Neuron (in vitro differentiated cells): ENCODE results near the gene PLXNA4.

Experiments
- H2AFZ ChIP-seq: one replicate; pipeline ENCODE4 v1.6.1; 2013; ENCODE audit warnings: low read depth, mild to moderate bottlenecking, inconsistent platforms, low read length, moderate library complexity
- H3K27me3 ChIP-seq: one replicate; pipeline ENCODE4 v1.6.1; 2013; ENCODE audit warnings: low read length; ENCODE audit not compliant: insufficient read depth
- H3K36me3 ChIP-seq: one replicate; pipeline ENCODE4 v1.6.1; 2013; ENCODE audit warnings: low read length; ENCODE audit not compliant: insufficient read depth
- H3K4me1 ChIP-seq: one replicate; pipeline ENCODE4 v1.6.1; 2013; ENCODE audit warnings: low read length; ENCODE audit not compliant: insufficient read depth
- H3K4me3 ChIP-seq: 2 replicates; pipeline ENCODE4 v1.5.1; 2013; ENCODE audit warnings: mild to moderate bottlenecking, low read length, moderate library complexity
- H3K9me3 ChIP-seq: one replicate; pipeline ENCODE4 v1.6.1; 2013; ENCODE audit warnings: low read length

The PLXNA4 gene

GRCh38 chr7:132533916-132534315 lies 42.4 kb downstream of the PLXNA4 start:
- no peaks in the 10 kb centered on the region for H3K36me3 ChIP-seq
- no peaks in the 10 kb centered on the region for H3K4me1 ChIP-seq
- no peak overlapping the region for H2AFZ ChIP-seq
- no peaks in the 10 kb centered on the region for H3K27me3 ChIP-seq
- H3K9me3 ChIP-seq, result no peaks in the 10 kb centered on the region
- no peak overlapping the region for H3K4me3 ChIP-seq

- Histone ChIP-seq H3K9me3 (no peaks in the 10 kb centered on the region), H3K27me3 (no peaks in the 10 kb centered on the region), H3K4me3 (no peak overlapping the region), H2AFZ (no peak overlapping the region), H3K4me1 (no peaks in the 10 kb centered on the region), H3K36me3 (no peaks in the 10 kb centered on the region)
Measured at GRCh38 chr7:132532281-132532680, 44.0 kb downstream of the PLXNA4 start.

- no peak overlapping the region for H3K4me3 ChIP-seq
- H3K36me3 ChIP-seq, result no peaks in the 10 kb centered on the region
- H3K27me3 ChIP-seq, result no peaks in the 10 kb centered on the region
- H3K4me1 ChIP-seq, result no peaks in the 10 kb centered on the region
- H3K9me3 ChIP-seq, result no peaks in the 10 kb centered on the region
- no peak overlapping the region for H2AFZ ChIP-seq
Measured at GRCh38 chr7:132531562-132531961, 44.7 kb downstream of the PLXNA4 start.

GRCh38 chr7:132528695-132529094 lies 47.6 kb downstream of the PLXNA4 start:
- no peak overlapping the region for H2AFZ ChIP-seq
- no peaks in the 10 kb centered on the region for H3K27me3 ChIP-seq
- no peak overlapping the region for H3K4me3 ChIP-seq
- H3K9me3 ChIP-seq, result no peaks in the 10 kb centered on the region
- no peaks in the 10 kb centered on the region for H3K4me1 ChIP-seq
- H3K36me3 ChIP-seq, result no peaks in the 10 kb centered on the region

- Histone ChIP-seq H3K36me3 (no peaks in the 10 kb centered on the region), H3K27me3 (no peaks in the 10 kb centered on the region), H3K9me3 (no peaks in the 10 kb centered on the region), H3K4me3 (no peak overlapping the region), H3K4me1 (no peaks in the 10 kb centered on the region), H2AFZ (no peak overlapping the region)
Measured at GRCh38 chr7:132527467-132528410, 48.5 kb downstream of the PLXNA4 start.

- Histone ChIP-seq H3K36me3 (no peaks in the 10 kb centered on the region), H3K4me3 (no peak overlapping the region), H3K27me3 (no peaks in the 10 kb centered on the region), H3K9me3 (no peaks in the 10 kb centered on the region), H3K4me1 (no peaks in the 10 kb centered on the region), H2AFZ (no peak overlapping the region)
Measured at GRCh38 chr7:132526111-132526740, 50.0 kb downstream of the PLXNA4 start.

- Histone ChIP-seq H3K27me3 (no peaks in the 10 kb centered on the region), H2AFZ (no peak overlapping the region), H3K9me3 (no peaks in the 10 kb centered on the region), H3K36me3 (no peaks in the 10 kb centered on the region), H3K4me1 (no peaks in the 10 kb centered on the region), H3K4me3 (no peak overlapping the region)
Measured at GRCh38 chr7:132521423-132521822, 54.8 kb downstream of the PLXNA4 start.

GRCh38 chr7:132520591-132521280 lies 55.5 kb downstream of the PLXNA4 start:
- no peaks in the 10 kb centered on the region for H3K36me3 ChIP-seq
- H3K4me1 ChIP-seq, result no peaks in the 10 kb centered on the region
- H3K27me3 ChIP-seq, result no peaks in the 10 kb centered on the region
- no peak overlapping the region for H3K4me3 ChIP-seq
- no peak overlapping the region for H2AFZ ChIP-seq
- H3K9me3 ChIP-seq, result no peaks in the 10 kb centered on the region

- Histone ChIP-seq H3K9me3 (no peaks in the 10 kb centered on the region), H3K36me3 (no peaks in the 10 kb centered on the region), H2AFZ (no peak overlapping the region), H3K4me3 (no peak overlapping the region), H3K4me1 (no peaks in the 10 kb centered on the region), H3K27me3 (no peaks in the 10 kb centered on the region)
Measured at GRCh38 chr7:132519936-132520335, 56.3 kb downstream of the PLXNA4 start.

GRCh38 chr7:132518839-132519173 lies 57.5 kb downstream of the PLXNA4 start:
- no peaks in the 10 kb centered on the region for H3K4me1 ChIP-seq
- H3K27me3 ChIP-seq, result no peaks in the 10 kb centered on the region
- no peaks in the 10 kb centered on the region for H3K9me3 ChIP-seq
- H3K4me3 ChIP-seq, result no peak overlapping the region
- no peaks in the 10 kb centered on the region for H3K36me3 ChIP-seq
- no peak overlapping the region for H2AFZ ChIP-seq

GRCh38 chr7:132518102-132518838 lies 58.0 kb downstream of the PLXNA4 start:
- no peaks in the 10 kb centered on the region for H3K9me3 ChIP-seq
- H2AFZ ChIP-seq, result no peak overlapping the region
- no peaks in the 10 kb centered on the region for H3K36me3 ChIP-seq
- H3K4me3 ChIP-seq, result no peak overlapping the region
- no peaks in the 10 kb centered on the region for H3K27me3 ChIP-seq
- no peaks in the 10 kb centered on the region for H3K4me1 ChIP-seq

GRCh38 chr7:132516042-132516840 lies 60.0 kb downstream of the PLXNA4 start:
- Histone ChIP-seq H3K4me1 (no peaks in the 10 kb centered on the region), H3K4me3 (no peak overlapping the region)

More at GRCh38 chr7:132516042-132516840, 60.0 kb downstream of the PLXNA4 start:
- no peaks in the 10 kb centered on the region for H3K27me3 ChIP-seq
- no peak overlapping the region for H2AFZ ChIP-seq
- H3K9me3 ChIP-seq, result no peaks in the 10 kb centered on the region
- no peaks in the 10 kb centered on the region for H3K36me3 ChIP-seq
